Measurements from ENCODE around the gene CRB2.
A peak's percentile ranks its signal among the peaks of the same experiment; 100 is the strongest.
"Not testable (repeated sequence)": the region's sequence is repeated elsewhere in the genome, so short reads cannot be mapped to it uniquely, and the experiment has no call there.

CRB2 gene

DNA sequence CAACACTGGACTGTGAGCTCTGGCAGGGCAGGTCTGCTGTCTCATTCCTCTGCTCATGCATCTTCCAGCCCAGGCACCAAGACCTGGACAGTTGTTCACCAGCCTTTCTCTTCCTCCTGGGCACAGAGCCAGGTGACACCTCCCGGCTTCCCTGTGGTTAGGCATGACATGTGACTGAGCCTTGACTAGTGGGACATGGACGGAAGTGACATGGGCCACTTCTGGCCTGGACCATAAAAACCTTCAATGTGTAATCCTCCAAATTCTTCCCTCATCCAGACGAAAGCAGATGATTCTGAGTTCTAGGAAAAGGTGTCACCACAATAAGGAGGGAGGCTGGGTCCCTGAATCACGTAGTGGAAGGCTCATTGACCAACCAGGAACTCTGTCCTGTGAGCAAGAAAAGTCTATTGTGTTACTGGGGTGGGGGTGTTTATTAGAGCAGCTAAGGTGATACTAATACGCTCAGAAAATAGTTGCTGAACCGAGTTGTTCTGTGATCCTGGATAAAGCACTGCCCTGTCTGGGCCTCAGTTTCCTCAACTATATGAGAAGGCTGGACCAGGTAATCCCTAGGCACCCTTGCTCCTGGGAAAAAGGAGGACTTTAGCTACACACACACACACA lies 26.6 kb upstream of the CRB2 start:
- DNase-seq (ENCODE audit: low read depth): no peak

GRCh38 chr9:123331346-123332060 lies 24.5 kb upstream of the CRB2 start:
- DNase-seq (ENCODE audit: low read depth): no peak

DNA sequence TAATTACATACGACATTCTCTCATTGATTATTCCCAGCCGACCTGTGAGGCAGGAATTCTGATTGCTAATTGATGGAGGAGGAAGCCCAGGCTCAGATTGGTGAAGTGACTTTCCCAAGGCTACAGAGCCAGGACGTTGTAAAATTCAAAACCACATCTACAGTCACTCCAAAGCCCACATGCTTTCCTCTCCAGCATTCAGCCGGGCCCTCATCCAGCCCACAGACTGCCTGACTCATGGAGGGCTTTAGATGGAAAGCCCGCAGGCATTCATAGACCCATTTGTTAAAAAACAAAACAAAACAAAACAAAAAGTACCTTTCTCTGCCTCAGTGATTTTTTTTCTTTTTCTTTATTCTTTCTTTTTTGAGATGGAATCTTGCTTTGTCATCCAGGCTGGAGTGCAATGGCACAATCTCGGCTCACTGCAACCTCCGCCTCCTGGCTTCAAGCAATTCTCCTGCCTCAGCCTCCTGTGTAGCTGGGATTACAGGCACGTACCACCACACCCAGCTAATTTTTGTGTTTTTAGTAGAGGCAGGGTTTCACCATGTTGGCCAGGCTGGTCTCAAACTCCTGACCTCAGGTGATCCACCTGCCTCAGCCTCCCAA lies 22.8 kb upstream of the CRB2 start:
- not testable (repeated sequence) for DNase-seq (ENCODE audit: low read depth)

GRCh38 chr9:123334639-123335038 lies 21.4 kb upstream of the CRB2 start:
- no peak for DNase-seq (ENCODE audit: low read depth)

DNA sequence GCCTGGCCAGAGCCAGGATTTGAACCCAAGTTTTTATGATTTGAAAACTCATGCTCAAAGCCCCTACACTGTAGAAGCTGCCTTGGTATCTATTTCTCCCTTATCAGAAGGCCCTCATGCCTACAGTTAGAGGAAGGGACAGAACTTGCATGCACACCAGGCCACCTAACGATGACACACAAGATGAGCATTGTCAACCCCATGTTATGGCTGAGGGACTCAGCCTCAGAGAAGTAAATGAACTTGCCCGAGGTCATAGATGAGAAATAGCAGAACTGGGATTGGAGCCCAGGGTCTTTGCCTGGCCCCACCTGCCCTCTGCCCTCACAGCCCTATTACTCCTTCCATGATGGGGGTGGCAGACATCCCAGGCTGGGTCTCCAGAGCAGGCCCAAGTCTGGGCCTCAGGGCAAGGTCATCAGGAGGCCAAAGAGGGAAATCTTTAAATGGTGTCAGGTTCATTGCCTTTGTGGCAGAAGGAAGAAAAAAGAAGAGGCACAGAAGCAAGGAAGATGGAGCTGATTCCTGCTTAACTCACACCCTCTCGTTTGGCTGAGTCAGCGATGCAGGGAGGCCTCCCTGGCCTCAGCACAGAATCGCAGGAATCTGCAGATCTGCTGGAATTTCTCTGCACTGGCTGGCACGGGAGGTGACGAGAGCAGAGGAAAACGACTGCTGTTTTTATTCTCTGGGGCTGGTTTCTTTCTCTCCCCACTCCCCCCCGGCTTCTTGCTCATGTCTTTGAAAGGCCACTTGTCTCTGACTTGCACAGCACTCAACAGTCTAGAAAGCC lies 20.6 kb upstream of the CRB2 start:
- no peak for DNase-seq (ENCODE audit: low read depth)

GRCh38 chr9:123335986-123336329 lies 20.0 kb upstream of the CRB2 start:
- no peak for DNase-seq (ENCODE audit: low read depth)

- DNase-seq (ENCODE audit: low read depth): no peak
Measured at GRCh38 chr9:123336449-123336848, 19.5 kb upstream of the CRB2 start.

DNA sequence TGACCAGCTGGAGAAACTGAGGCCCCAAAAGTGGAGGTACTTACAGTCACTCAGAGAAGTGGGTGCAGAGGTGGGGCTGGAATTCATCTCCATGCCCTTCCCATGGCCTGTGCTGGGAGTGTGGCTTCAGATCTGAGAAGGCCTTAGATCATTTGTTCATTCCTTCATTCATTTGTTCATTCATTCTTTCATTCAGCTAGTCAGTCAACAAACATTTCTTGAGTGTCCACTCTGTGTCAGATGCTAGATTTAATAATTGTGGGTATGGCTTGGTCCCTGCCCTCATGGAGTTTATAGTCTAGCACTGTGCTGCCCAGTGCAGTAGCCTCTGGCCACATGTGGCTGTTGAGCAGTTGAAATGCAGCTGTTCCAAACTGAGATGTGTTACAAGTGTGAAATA lies 19.0 kb upstream of the CRB2 start:
- DNase-seq (ENCODE audit: low read depth): no peak

DNA sequence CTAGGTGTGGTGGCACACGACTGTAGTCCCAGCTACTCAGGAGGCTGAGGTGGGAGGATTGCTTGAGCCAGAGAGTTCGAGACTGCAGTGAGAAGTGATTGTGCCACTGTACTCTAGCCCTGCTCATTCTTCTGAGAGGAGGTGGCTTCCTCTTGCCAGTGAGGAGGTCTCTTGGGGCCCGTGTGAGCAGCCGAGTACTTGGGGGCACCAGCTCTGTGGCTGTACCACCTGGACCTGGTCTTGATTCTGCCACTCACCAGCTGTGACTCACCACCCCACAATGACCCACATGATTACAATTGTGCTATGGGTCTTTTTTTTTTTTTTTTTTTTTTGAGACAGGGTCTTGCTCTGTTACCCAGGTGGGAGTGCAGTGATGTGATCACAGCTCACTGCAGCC lies 18.0 kb upstream of the CRB2 start:
- DNase-seq (ENCODE audit: low read depth): no peak

GRCh38 chr9:123338710-123339665 lies 17.0 kb upstream of the CRB2 start:
- DNase-seq (ENCODE audit: low read depth): peak; percentile 49

DNA sequence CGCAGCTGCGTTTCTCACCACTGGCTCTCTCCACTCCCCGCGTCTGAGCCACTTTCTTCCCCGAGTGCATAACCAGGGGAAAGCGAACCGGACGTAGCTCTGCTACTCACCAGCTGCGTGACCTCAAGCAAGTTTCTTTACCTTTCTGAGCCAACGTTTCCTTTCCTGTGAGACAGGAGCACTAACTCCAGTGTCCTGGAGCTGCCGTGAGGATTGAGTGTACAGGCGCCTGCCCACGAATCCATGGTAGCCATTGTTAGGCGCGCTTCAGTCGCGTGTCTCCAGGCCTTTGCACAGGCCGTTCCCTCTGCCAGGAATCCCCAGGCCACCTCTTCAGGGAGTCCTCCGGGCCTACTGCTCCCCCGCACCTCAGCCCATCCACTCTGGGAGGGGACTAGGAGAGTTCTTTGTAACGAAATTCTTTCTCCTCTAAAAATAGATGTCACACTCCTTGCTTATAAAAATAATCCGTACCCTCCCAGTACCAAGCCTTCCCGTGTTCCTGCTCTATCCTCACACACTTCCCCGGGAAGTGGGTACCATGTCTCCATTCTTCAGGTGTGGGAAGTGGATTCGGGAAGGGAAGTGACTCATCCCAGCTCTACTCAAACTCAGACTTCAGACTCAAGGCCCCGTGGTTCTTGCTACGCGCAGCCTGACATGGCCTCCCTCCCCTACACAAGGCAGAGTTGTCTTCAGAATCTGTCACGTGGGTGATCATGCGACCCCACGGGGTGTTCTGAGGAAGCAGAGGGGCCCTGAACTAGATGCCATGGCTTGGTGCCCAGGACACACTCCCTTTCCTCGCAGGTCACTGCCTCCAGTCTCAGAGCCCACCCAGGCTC lies 16.1 kb upstream of the CRB2 start:
- DNase-seq (ENCODE audit: low read depth): peak; percentile 30

DNA sequence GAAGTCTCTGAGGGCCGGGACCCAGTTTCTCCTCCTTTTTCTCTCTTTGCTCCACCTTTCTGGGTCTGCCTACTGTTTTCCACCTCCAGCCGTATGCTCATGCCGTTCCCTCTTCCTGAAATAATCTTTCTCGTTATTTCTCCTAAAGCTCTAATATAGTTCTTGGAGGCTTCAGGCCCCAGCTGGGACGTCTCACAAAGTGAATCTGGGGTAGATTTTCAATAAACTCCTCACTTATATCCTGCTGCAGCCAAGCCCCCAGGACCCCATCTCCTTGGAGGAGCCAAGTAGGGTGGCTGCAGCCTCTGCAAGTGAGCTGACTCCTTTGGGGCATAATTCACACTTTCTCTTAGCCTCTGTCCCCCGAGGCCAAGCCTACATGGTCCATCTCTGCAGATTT lies 14.2 kb upstream of the CRB2 start:
- no peak for DNase-seq (ENCODE audit: low read depth)

DNA sequence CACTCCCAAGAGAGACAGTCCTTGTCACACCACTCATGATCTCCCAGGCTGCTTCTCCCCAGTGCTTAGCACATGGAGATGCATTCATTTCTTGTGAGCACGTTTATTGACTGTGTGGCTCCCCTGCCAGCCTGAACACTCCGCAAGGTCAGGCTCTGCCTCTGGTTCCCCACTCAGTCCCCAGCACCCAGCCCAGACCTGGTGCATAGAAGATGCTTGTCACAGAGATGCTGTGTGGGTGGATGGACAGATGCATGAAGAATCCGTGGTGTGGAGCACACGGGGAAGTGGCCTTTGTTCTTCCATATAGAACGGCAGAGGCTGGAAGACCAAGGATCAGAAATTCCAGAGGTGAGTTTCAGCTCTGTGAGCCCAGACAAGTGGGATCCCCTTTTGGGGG lies 13.8 kb upstream of the CRB2 start:
- DNase-seq (ENCODE audit: low read depth): no peak

GRCh38 chr9:123343443-123344191 lies 12.4 kb upstream of the CRB2 start:
- no peak for DNase-seq (ENCODE audit: low read depth)

DNA sequence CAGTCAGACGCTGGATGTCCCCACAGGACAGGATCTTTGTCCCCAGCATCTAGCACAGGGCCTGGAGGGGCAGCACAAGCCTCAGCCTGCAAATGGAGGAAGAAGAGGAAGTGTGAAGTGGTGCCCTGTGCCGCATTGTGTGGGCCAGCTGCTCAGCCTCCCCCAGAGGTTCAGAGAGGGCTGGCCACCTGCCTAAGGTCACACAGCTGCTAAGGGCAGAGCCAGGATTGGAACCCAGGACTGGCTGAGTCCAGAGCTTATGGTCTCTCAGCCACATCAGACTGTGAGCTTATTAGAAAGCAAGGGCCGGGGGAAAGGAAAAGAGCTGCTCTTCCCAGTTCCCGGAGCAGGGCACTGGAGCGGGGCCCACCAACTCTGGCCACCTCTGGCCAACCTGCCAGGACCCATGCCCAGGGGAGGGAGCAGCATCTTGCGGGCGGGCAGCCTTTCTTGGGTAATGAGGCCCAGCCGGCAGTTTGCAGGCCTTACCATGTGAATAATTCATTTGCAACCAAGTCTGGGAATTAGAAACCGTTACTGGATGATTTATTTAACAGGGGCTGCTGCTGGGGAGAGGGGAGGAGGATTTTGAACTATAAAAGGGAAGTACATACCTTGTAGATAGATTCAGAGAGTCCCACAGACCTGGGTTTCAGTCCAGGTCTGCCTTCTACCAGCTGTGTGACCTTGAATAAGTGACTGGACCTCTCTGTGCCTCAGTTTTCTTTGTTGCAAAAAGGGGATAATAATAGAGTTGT lies 11.6 kb upstream of the CRB2 start:
- DNase-seq (ENCODE audit: low read depth): no peak

DNA sequence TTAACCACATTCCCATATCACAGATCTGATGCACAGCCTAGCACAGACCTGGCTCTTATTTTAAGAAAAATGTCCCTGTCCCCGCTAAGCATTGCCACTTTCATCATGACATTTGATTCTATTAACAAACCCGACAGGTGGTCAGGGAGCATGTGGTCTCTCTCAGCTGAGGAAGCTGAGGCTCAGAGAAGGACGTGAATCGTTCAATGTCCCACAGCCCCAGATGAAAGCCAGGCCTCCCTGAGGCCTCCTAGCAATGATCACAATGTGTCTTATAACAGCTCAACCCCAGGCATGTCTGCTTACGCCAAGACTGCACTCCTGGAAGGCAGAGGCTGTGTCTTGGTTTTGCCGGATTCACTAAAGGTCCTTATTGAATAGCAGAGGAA lies 10.4 kb upstream of the CRB2 start:
- no peak for DNase-seq (ENCODE audit: low read depth)

DNA sequence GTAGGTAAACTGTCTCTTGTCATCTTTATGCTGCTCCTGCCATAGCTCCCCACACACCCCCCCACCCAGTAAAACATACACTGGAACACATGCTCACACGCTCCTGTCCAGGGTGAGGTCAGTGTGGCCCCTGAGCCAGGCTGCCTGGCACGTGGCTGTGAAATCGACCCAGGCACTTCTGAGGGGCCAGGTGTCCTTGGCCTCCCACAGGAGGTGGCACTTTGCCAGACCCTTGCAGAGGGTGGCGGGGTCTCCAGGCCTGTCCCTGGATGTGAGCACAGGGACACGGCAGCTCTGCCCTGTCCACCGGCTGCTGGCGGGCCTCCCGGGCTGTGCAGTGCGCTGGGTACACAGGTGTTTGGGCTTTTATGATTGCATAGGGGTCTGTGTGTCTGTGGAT lies 10.0 kb upstream of the CRB2 start:
- DNase-seq (ENCODE audit: low read depth): no peak

- DNase-seq (ENCODE audit: low read depth): no peak
Measured at GRCh38 chr9:123346826-123347225, 9.2 kb upstream of the CRB2 start.

GRCh38 chr9:123347289-123348060 lies 8.5 kb upstream of the CRB2 start:
- DNase-seq (ENCODE audit: low read depth): no peak
